GM18498 (cell line): ENCODE measurements around the gene ZFHX3.

Source experiments
- ATAC-seq: cut with Tn5 transposase; IDR thresholded peaks from one replicate; pipeline ENCODE4 v1.9.1; 2021; ENCODE audit warnings: mild to moderate bottlenecking, moderate library complexity; ENCODE audit not compliant: unreplicated experiment

ZFHX3 gene

DNA sequence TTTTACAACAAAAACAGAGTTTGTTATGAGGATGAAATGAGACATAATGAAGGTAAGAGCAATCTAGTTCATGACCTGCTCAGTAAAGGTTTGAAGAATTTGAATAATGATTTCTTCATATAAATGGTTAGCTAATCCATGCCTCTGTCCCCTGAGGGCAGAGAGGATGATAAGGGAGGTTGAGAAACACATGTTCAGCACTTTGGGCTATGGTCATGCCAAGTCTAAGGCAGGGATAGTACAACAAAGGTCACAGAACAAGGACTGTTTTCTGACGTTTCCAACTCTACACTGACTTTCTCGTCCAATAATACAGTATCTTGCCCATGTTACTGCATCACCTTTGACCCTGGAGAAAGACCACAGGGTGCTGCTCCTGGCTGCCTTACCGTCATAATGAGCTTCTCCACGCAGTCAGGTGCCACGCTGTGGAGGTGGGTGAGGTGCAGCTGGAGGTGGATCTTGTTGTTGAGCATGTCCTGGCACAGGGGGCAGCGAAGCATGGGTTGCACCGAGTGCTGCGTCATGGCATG, 236.7 kb downstream of the ZFHX3 start:
- no peak for ATAC-seq

GRCh38 chr16:72810480-72810879, 237.4 kb downstream of the ZFHX3 start:
- ATAC-seq: no peak

DNA sequence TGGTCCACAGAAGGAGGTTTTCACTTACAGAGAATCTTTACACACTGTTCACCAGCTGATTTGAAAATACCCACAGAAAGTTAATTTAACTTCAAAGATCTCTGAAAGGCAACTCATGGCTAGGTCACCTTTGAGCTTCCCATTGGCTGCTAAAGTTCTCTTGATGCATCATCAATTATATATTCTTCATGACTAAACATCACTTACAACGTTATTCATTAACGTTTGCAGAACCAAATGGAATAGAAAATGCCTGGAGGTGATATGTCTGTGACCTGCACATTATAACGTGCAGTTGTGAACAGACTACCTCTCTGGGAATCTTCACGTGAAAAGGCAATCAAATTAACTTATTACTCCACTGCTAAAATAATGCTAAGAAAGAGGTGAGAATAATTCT, 238.5 kb downstream of the ZFHX3 start:
- no peak for ATAC-seq

GRCh38 chr16:72808754-72809153, 239.2 kb downstream of the ZFHX3 start:
- no peak for ATAC-seq

GRCh38 chr16:72807245-72807644, 240.7 kb downstream of the ZFHX3 start:
- no peak for ATAC-seq

DNA sequence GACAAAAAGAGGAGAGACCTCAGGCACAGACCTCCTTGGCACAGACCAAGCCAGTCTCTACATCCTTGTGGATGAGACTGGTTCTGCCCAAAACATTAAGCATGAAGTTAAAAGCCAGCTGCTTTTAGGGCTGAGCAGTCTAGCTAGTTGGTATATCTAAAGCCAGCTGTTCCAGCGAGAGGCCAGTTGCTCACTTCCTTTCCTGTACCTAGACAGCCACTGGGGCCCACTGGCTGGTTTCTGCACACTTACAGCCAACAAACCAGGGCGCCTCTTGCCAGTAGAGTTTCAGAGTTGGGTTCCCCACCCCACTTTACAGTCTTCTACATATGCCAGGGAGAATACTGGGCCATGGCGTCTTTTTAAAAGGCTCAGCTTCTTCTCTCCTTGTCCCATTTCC, 242.4 kb downstream of the ZFHX3 start:
- ATAC-seq: no peak

GRCh38 chr16:72800524-72801161, 247.3 kb downstream of the ZFHX3 start:
- no peak for ATAC-seq

DNA sequence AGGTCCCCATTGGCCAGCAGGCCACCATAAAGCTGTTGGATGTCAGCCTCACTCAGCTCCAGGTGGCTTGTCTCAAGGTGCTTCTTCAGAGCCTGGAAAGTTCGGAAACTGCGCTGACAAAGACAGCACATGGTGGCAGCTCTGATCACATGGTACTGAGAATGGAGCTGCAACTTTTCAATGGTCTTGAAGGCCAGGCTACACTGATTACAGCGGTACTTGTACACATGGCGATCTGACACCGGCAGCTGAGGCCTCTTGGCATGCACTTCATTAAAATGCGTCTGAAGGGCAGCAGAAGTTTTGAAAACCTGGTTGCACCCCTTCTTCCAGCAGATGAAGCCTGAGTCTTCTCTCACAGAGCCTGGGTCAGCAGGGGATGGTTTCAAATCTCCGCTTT, 249.7 kb downstream of the ZFHX3 start:
- no peak for ATAC-seq

DNA sequence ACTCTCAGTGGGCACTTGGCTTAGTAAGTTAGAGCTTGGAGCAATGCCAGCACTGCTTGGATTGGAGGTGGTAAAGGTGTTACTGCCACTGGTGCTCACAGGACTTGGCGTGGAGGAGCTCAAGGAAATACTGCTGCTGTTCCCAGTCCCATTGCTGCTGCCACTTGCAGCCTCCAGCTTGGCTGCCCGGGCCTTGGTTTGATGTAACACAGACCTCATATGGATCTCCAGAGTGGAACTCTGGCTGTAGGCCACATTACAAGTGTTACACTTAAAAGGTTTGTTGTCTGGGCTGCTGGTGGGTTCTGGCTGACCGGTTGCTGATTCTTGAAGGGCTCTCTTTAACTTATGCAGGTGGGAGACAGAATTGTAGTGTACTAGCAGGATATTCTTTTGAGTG, 250.3 kb downstream of the ZFHX3 start:
- ATAC-seq: no peak

- no peak for ATAC-seq
Observed at GRCh38 chr16:72796222-72796621, 251.7 kb downstream of the ZFHX3 start.

DNA sequence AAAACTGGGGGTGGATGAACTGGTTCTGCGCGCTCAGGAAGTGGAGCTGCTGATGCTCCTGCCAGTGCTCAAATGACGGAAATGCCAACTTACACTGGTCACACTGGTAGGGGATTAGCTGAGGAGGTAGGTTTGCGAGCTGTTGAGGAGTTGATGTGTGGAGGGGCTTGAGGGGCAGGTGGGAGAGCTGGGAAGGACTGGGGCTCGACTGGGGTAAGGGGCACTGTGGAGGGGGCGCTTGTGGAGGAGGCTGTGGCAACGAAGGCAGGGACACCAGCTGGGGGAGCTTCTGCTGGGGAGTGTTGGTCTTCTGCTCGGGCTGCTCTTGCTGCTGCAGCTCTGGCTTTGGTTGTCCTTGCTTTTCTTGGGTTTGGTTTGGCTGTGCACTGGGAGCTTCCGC, 252.9 kb downstream of the ZFHX3 start:
- no peak for ATAC-seq

DNA sequence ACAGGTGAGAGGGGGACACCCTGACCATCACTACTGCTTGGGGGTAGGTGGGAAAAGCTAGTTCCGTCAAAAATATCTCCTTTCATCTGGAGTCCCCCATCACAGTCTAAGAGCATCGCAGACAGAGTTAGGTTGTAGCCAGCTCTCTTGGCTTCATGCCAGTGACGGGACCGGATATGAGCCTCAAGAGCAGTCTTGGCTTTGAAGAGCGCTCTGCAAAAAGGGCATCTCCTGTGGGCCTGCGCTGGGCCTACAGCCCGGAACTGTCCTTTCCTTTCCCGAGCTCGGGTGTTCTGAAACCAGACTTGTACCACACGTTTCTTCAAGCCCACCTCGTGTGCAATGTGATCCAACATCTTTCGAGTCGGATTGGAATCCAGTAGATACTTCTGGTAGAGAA, 253.6 kb downstream of the ZFHX3 start:
- ATAC-seq: no peak

GRCh38 chr16:72793716-72794115, 254.2 kb downstream of the ZFHX3 start:
- no peak for ATAC-seq

DNA sequence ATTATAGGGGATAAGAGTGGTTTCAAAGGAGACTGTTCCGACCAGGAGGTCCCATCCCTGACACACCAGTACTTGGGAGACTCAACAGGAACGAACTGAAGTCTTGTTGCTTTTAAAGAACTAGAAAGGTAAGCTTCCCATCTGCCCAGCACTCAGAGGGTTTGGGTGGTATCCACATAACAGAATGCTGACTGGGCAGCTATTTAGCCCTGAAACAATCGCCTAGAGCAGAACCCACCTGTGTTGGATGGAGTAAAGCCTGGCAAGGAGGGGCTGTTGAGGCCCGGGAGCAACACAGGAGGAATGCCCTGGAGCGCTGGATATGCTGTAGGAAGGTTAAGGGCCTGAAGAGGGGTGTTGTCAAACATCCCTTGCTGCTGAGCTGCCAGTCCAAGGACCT, 254.9 kb downstream of the ZFHX3 start:
- ATAC-seq: no peak

DNA sequence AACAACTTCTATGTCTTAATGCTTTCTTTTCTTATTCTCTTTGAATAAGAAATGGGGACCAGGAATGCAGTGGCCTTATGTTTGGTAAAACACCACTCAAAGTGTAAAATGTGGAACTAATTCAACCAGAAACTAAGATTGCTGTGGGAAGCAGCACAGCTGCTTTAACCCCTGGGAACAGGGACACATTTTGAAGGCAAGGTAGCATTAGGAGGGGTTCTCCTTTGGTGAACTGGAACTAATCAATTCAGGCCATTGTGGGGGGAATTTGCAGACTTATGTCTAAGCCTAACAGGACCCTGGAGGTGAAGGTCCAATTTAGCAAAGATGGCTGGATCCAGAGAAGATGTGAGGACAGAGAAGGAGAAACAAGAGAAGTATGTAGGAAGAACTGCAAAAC, 256.1 kb downstream of the ZFHX3 start:
- ATAC-seq: no peak

- ATAC-seq: no peak
Observed at GRCh38 chr16:72789921-72790320, 258.0 kb downstream of the ZFHX3 start.

- ATAC-seq: no peak
Observed at GRCh38 chr16:72789465-72789864, 258.5 kb downstream of the ZFHX3 start.

DNA sequence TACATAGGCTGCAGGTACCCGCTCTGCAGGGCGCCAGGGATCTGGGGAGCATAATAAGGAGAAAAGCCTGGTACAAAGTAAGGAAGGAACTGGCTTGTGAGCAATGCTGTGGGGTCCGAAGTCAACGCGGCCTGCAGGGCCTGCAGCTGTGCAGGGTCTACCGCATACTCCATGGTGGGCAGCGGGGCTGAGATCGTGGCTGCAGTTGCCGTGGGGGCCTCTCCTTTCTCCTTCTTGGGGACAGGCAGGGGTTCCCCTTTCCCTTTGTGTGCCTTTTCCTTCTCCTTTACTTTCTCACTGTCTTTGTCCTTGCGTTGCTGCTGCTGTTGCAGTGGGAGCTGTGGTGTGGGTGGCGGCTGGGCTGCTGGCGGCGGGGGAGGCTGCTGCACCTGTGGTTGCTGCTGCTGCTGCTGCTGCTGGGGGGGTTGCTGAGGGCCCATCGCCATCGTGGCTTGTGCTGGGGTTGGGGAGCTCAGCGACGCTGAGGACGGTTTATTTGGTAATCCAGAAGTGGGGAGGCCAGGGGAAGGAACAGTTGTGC, 259.6 kb downstream of the ZFHX3 start:
- ATAC-seq: no peak

GRCh38 chr16:72787514-72788268, 260.2 kb downstream of the ZFHX3 start:
- ATAC-seq: peak; percentile 90

GRCh38 chr16:72787130-72787513, 260.8 kb downstream of the ZFHX3 start:
- no peak for ATAC-seq

DNA sequence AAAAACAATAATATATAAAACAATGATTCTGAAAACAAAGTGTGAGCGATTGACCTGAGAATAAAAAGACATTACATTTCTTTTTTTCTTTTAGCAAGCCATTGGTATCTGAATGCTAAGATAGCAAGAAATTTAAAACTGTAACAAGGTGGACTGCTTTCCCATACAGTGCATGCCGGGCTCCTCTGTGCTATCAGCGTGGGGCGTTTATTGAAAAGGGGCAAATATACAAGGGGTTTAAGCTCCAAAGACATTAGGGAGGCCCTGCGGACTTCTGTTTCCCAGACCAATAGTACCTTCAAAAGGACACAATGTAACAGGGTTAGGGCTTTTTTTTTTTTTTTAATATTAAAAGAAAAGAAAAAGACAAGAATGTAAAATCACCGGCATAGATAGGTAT, 261.3 kb downstream of the ZFHX3 start:
- ATAC-seq: no peak

DNA sequence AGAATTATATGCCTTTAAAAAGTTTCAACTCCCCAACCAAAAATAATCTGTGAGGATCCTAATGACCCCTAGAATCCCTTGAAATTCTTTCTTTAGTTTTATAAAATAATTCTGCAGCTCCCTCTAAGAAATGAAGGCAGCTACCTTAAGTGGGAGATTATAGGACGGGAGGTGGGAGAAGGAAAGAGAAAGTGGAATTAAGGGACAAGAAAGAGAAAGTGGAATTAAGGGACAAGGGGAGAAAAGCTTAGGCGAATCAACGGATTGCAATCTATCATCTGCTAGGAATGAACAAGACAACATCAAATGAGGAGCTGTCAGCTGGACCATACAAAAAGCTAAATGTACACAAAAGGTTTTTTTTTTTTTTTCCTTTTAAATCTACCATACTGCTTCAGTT, 262.0 kb downstream of the ZFHX3 start:
- ATAC-seq: no peak
